Mucosa of stomach (tissue), 1 donor: Measurements from ENCODE around the gene GLB1L3.

Experiments used
- H3K27me3 ChIP-seq: one replicate; pipeline ENCODE4 v1.7.0; 2013; ENCODE audit warnings: mild to moderate bottlenecking, low read length; ENCODE audit not compliant: control insufficient read depth, insufficient read depth
- H3K36me3 ChIP-seq: one replicate; pipeline ENCODE4 v1.7.0; 2013; ENCODE audit warnings: low read length; ENCODE audit not compliant: control insufficient read depth, insufficient read depth
- H3K4me1 ChIP-seq: one replicate; pipeline ENCODE4 v1.7.0; 2013; ENCODE audit warnings: mild to moderate bottlenecking, low read length; ENCODE audit not compliant: control insufficient read depth, insufficient read depth
- H3K4me3 ChIP-seq: one replicate; pipeline ENCODE4 v1.7.0; 2013; ENCODE audit warnings: low read length
- H3K9ac ChIP-seq: one replicate; pipeline ENCODE4 v1.7.0; 2013; ENCODE audit warnings: mild to moderate bottlenecking, low read length, moderate library complexity
- H3K9me3 ChIP-seq: one replicate; pipeline ENCODE4 v1.7.0; 2013; ENCODE audit warnings: mild to moderate bottlenecking, low read length, moderate library complexity; ENCODE audit not compliant: control insufficient read depth
- donor health status: Pancreatic carcinoma.

The GLB1L3 gene

DNA sequence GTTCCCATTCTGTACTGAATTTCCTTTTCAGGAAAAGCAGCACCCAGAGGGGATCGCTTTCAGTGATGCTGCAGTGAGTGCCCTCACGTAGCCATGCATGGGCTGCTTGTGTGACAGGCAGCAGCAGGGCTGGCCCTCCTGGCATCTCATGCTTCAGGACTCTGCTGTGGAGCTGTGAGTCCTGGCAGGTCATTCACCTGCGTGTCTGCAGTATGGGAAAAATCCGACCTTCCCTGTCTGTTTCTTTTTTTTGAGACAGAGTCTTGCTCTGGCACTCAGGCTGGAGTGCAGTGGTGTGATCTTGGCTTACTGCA, 69.0 kb downstream of the GLB1L3 start:
- no peak overlapping the region for H3K9ac ChIP-seq
- H3K4me1 ChIP-seq, result peaks cover 5% of the 10 kb centered on the region
- H3K27me3 ChIP-seq, result no peaks in the 10 kb centered on the region
- H3K36me3 ChIP-seq, result no peaks in the 10 kb centered on the region
- no peaks in the 10 kb centered on the region for H3K9me3 ChIP-seq
- H3K4me3 ChIP-seq, result no peak overlapping the region

DNA sequence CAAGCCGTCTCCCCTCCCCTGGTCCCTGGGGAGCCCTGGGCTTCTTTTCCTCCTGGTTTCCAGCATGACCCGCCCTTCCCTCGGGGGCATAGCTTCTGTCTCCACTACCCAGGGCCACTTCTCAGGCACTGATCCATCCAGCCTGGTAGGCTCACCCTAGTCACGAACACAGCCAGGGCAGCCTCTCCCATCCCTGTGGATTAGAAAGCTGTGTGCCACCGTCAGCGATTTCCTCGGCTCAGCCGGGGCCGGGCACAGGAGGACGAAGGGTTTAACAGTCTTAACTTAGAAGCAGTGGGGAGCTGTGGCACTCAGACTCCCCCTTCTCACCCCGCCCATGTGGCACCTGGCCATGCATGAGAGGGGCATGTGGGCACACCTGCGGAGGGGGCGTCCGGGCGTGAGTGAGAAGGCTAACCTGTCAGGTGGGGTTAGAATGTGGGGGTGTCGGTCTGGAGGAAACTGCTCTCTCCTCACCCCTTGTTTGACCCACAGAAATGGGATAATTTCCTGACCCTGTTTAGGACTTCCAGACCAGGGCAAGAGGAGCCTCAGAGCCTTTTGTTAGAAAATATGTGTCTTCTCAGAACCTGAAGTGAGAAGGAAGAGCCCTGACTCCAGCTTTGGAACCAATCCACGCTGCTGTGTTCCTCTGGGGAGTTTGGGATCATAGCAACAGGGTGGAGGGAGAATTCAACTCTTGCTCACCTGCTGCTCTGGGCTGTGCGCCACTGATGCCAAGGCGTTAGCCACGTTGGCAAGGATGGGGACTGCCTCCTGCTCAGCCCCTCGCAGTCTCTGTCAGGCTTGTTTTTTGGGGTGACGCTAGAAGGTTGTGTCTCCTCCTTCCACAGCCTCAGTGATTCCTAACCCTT, 70.2 kb downstream of the GLB1L3 start:
- Histone ChIP-seq H3K36me3 (no peaks in the 10 kb centered on the region), H3K9me3 (no peaks in the 10 kb centered on the region), H3K4me1 (no peaks in the 10 kb centered on the region), H3K4me3 (no peak overlapping the region), H3K9ac (no peak overlapping the region), H3K27me3 (no peaks in the 10 kb centered on the region)

DNA sequence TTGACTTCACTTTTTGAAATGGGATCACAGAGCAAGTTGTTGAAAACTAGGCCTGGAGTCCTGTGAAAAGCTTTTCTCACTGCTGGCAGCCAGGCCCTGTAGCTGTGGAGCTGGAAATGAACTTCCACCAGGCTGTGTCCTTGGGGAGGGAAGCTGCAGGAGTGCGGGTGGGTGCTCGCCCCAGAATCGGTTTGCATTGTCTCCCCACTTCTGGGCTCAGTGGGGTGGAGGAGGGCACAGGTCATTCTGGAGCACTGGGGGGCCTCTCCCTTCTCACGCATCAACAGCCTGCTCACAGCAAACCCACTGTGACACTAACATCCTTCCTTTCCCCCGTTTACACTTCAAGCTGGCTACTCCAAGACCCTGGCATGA, 70.8 kb downstream of the GLB1L3 start:
- Histone ChIP-seq H3K36me3 (no peaks in the 10 kb centered on the region), H3K4me3 (no peak overlapping the region), H3K9me3 (no peaks in the 10 kb centered on the region), H3K27me3 (no peaks in the 10 kb centered on the region), H3K9ac (no peak overlapping the region), H3K4me1 (no peaks in the 10 kb centered on the region)

DNA sequence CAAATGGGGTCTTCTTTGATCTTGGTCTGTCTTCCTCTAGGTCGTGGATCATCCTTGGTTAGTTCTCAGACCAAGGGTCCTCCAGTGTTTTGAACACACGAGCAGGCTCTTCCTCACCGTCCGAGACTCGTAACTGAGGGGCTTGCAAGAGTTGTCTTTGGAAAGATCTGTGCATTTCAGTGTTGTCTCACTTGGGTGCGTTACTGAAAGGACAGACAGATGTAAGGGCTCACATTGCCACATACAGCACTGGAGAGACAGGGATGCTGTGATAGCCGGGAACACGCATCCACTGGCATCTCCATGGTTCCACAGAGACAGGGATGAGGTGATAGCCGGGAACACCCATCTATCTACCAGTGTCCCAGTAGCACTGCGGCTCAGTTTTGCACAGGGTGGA, 71.3 kb downstream of the GLB1L3 start:
- Histone ChIP-seq H3K4me1 (no peaks in the 10 kb centered on the region), H3K36me3 (no peaks in the 10 kb centered on the region), H3K4me3 (no peak overlapping the region), H3K9ac (no peak overlapping the region), H3K9me3 (no peaks in the 10 kb centered on the region), H3K27me3 (no peaks in the 10 kb centered on the region)

DNA sequence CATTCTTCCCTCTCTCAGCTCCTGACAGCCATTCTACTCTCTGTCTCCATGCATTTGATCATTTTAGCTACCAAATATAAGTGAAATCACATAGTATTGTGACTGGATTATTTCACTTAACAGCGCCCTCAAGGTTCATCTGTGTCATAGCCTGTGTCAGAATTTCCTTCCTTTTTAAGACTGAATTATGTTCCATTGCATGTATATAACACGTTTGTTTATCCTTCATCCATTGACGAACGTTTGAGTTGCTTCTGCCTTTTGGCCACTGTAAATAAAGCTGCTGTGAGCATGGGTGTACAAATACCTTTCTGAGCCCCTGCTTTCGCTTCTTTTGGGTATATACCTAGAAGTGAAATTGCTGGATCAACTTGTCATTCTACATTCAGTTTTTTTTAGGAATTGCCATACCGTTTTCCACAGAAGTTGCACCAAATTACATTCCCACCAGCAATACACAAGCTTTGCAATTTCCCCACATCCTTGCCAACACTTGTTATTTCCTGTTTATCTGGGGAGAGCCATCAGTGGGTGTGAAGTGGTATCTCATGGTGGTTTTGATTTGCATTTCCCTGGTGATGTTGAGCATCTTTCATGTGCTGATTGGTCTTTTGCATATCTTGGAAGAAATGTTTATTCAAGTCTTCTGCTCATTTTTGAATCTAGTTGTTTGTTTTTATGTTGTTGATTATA, 73.1 kb downstream of the GLB1L3 start:
- Histone ChIP-seq H3K4me1 (no peaks in the 10 kb centered on the region), H3K9me3 (no peaks in the 10 kb centered on the region), H3K27me3 (no peaks in the 10 kb centered on the region), H3K9ac (no peak overlapping the region), H3K4me3 (no peak overlapping the region), H3K36me3 (no peaks in the 10 kb centered on the region)

DNA sequence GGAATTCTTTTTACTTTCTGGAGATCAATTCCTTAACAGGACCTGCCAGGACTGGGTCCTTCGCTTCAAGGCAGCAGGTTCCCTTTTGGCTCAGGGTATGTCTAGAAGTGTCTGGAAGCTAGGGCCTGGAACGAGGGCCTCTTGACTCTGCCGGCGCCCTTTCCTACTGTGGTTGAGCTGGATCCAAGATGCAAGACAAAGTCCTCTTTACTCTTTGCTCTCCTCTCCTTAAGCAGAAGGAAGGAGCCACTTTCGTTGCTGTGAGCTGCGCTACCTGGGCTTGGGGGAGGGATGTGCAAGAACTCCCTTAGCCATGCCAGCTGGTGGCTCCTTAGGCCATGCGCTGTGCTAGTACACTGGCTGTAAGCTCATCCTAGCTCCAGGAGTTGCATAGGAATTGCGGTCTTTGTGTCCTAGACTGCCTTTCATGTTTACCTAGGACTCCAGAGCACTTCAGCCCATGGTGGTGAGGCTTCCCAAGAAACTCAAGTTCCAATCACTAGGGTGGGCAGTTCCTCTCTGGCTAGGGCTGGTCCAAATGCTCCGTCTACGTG, 73.7 kb downstream of the GLB1L3 start:
- H3K36me3 ChIP-seq, result no peaks in the 10 kb centered on the region
- H3K9ac ChIP-seq, result no peak overlapping the region
- H3K27me3 ChIP-seq, result no peaks in the 10 kb centered on the region
- H3K4me3 ChIP-seq, result no peak overlapping the region
- H3K9me3 ChIP-seq, result no peaks in the 10 kb centered on the region
- no peaks in the 10 kb centered on the region for H3K4me1 ChIP-seq

DNA sequence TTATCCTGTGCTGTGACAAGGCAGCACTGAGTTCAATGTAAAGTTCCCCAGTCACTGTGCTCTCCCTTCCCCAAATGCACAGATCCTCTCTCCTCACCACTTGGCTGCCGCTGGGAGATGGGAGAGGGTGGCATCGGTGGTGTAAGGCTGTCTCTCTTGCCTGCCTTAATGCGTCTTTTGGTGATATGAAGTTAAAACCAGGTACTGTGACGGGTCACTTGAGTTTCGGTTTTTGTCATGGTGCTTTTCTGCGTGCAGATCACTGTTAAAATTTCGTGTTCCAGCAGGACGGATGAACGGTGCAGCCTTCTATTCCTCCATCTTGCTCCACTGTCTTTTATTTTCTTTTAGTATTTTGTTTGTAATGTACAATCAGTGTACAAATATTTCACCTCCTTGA, 74.2 kb downstream of the GLB1L3 start:
- H3K4me3 ChIP-seq, result no peak overlapping the region
- no peak overlapping the region for H3K9ac ChIP-seq
- no peaks in the 10 kb centered on the region for H3K9me3 ChIP-seq

DNA sequence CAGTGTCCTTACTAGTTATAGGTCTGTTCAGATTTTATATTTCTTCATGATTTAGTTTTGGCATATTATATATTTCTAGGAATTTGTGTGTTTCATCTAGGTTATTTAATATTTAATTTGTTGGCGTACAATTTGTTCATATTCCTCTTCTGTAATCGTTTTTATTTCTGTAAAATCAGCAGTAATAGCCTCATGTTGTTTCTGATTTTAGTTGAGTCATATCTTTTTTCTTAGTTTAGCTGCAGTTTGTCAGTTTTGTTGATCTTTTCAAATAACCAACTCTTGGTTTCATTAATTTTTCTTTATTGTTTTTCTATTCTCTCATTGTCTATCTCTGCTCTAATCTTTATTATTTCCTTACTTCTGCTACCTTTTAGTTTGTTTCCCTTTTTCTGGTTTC, 75.9 kb downstream of the GLB1L3 start:
- Histone ChIP-seq H3K9ac (no peak overlapping the region), H3K4me1 (no peaks in the 10 kb centered on the region), H3K4me3 (no peak overlapping the region), H3K9me3 (no peaks in the 10 kb centered on the region), H3K27me3 (no peaks in the 10 kb centered on the region), H3K36me3 (no peaks in the 10 kb centered on the region)

More for the DNA sequence above, 74.2 kb downstream of the GLB1L3 start:
- no peaks in the 10 kb centered on the region for H3K27me3 ChIP-seq
- H3K36me3 ChIP-seq, result no peaks in the 10 kb centered on the region
- no peaks in the 10 kb centered on the region for H3K4me1 ChIP-seq

DNA sequence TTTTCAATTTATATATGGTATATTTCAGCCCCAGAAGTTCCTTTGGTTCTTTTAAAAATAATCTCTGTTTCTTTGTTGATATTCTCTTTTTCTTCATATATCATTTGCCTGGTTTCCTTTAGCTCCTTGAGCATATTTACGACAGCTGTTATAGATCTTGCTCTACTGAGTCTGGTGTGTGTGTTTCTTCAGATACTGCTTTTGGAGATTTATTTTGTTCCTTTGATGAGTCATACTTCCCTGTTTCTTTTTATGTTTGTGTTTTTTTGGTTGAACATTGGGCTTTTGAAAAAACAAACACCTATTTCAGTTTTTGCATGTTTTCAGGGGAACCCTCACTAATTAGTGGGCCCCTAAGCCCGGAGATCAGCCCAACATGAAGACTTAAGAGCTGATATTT, 79.0 kb downstream of the GLB1L3 start:
- Histone ChIP-seq H3K9ac (no peak overlapping the region), H3K27me3 (no peaks in the 10 kb centered on the region), H3K4me1 (no peaks in the 10 kb centered on the region), H3K9me3 (no peaks in the 10 kb centered on the region), H3K4me3 (no peak overlapping the region), H3K36me3 (no peaks in the 10 kb centered on the region)

DNA sequence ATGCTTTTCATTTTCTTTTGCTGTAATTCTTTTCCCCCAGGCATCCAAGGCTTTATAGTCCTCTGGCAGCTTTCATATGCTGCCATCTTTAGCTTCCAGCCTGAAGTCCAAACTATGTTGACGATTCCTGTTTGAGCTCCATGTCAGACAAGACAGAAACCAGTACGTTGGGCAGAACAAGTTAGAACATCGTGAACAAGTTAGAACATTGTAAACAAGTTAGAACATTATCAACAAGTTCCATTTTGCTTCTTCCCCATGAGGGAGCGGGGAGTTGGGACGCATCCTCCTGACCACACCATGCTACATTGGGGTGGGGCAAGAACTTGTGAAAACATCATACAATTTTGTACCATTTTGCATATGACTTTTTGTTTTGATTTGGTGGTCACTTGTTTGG, 79.5 kb downstream of the GLB1L3 start:
- no peak overlapping the region for H3K9ac ChIP-seq
- H3K36me3 ChIP-seq, result no peaks in the 10 kb centered on the region
- H3K4me3 ChIP-seq, result no peak overlapping the region
- H3K4me1 ChIP-seq, result no peaks in the 10 kb centered on the region
- H3K9me3 ChIP-seq, result no peaks in the 10 kb centered on the region
- no peaks in the 10 kb centered on the region for H3K27me3 ChIP-seq

DNA sequence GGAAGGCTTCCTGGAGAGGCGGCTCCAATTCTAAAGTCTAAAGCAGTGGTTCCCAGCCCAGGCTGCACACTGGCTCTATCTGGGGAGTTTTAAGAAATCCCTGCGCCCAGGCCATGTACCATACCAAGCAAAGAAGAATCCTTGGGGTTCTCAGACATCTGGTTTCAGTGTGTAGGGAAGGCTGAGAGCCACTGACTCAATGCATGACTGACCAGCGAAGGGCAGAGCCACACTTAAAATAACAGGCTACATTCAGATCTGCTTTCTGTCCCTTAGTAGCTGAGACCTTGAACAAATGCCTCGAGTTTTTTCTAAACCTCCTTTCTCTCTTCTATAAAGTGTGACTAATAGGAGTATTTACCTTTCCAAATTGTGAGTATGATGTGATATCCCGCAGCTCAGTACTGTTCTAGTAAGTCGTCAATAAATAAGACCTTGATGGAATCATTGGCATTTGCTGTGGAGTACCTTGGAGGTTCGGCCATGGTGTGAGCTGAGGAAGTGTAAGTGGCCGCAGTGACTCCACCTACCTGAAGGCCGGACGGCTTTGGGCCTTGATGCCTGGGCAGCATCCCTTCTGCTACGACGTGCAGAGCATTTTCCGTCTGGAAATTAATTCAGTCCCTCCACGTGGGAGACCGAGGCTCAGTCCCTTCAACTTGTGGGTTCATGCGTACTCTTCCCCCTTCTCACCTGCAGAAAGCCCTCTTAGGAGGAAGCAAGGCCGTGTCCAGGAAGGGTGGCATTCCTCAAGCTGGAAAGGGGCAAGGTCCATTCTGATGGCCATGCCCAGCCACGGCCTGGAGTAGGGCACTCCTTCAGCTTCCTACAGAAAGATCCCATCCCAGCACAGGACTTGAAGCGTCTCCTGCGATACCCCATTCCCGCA, 80.7 kb downstream of the GLB1L3 start:
- H3K9me3 ChIP-seq, result no peaks in the 10 kb centered on the region
- H3K9ac ChIP-seq, result no peak overlapping the region
- no peak overlapping the region for H3K4me3 ChIP-seq
- H3K36me3 ChIP-seq, result no peaks in the 10 kb centered on the region
- no peaks in the 10 kb centered on the region for H3K4me1 ChIP-seq
- H3K27me3 ChIP-seq, result no peaks in the 10 kb centered on the region

DNA sequence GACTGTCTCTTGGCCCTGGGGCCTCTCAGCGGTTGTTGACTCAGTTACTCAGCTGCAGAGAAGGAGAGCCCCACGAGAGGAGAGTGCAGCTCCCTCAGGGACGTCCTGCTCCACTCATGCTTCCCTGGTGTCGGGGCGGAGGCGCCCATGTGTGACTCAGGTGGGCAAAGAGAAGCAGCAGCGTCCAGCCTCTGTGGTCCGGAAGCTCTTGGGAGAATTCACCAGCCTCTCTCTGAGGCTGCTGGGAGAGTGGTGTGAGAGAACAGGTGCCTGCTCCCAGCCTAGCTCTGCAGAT, 81.3 kb downstream of the GLB1L3 start:
- Histone ChIP-seq H3K4me3 (no peak overlapping the region), H3K4me1 (no peaks in the 10 kb centered on the region), H3K36me3 (no peaks in the 10 kb centered on the region), H3K27me3 (no peaks in the 10 kb centered on the region), H3K9me3 (no peaks in the 10 kb centered on the region), H3K9ac (no peak overlapping the region)
